Activated naive CD4-positive, alpha-beta T cell treated with anti-CD3 and anti-CD28 coated beads for 36 hours (primary cell): ENCODE results near the gene SYDE2. TPM values are rescaled to one million over a fixed set of nuclear protein-coding genes. Genes with fewer than 3 reads are reported as not detected.

Experiments
- CTCF ChIA-PET: fragments of 350-600 bp; sonication (Branson Sonifier 250); formaldehyde crosslinking; loops from one replicate; lab custom pipeline; 2021; ENCODE audit warnings: antibody characterized with exemption; lab: Charles Lee
- DNase-seq: peaks from one replicate; pipeline ENCODE4 v3.0.0-alpha.2; 2020
- H3K27ac Mint-ChIP-seq: one replicate; pipeline ENCODE4 v1.8.0; 2021; ENCODE audit warnings: mild to moderate bottlenecking, mixed read lengths
- H3K27me3 Mint-ChIP-seq: one replicate; pipeline ENCODE4 v1.8.0; 2021; ENCODE audit warnings: low read depth, mixed read lengths
- H3K36me3 Mint-ChIP-seq: one replicate; pipeline ENCODE4 v1.8.0; 2021; ENCODE audit warnings: low read depth, mixed read lengths
- H3K4me1 Mint-ChIP-seq: one replicate; pipeline ENCODE4 v1.8.0; 2021; ENCODE audit warnings: low read depth, mixed read lengths
- H3K4me3 Mint-ChIP-seq: one replicate; pipeline ENCODE4 v1.8.0; 2021; ENCODE audit warnings: mild to moderate bottlenecking, moderate library complexity, mixed read lengths
- H3K9me3 Mint-ChIP-seq: one replicate; pipeline ENCODE4 v1.8.0; 2021; ENCODE audit warnings: mixed read lengths
- intact Hi-C: fragments of 100-400 bp; cut with micrococcal nuclease; formaldehyde crosslinking; loops from one replicate; pipeline ENCODE4 v1.15.1; 2023
- total RNA-seq, 2 experiments: library from RNA; stranded (reverse); gene quantifications; one replicate each; pipeline ENCODE4 v1.2.3, GENCODE V29; 2021

SYDE2 gene
- total RNA-seq, 2 experiments from 2014 or later = 4.4 to 5.1 TPM

GRCh38 chr1:85134583-85135391 is 66.0 kb downstream of the SYDE2 start:
- Mint-ChIP-seq H3K4me1 (no peaks in the 10 kb centered on the region), H3K9me3 (no peaks in the 10 kb centered on the region), H3K27ac (no peak overlapping the region), H3K4me3 (no peak overlapping the region), H3K27me3 (no peaks in the 10 kb centered on the region), H3K36me3 (no peaks in the 10 kb centered on the region)
- no peak for DNase-seq
- intact Hi-C loops = no loop called here
- CTCF ChIA-PET = no interaction called here

DNA sequence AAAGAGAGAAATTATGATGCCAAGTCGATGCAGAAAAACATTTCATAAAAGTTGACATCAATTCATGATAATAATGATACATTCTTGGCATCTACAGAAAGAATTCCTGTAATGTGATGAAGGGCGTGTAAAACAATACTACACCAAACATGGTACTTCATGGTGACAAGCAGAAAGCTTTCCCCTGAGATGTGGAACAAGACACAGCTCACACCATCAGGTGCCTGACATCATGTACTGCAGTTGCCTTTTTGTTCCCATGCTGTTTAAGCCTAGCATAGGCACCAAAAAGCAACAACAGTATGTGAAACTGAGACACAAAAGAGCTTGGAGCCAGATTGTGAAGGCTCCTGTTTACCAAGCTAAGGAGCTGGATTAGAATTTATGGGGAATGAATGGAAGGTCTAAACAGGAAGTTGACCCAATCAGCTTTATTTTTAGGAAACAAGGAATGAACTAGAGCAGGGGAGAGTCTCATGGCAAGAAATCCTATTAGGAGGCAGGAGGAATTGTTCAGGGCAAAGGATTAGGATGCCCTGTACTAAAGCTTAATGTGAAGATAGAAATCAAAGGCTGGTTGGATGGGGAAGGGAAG is 67.2 kb downstream of the SYDE2 start:
- H3K9me3 Mint-ChIP-seq = no peaks in the 10 kb centered on the region
- no peak overlapping the region for H3K27ac Mint-ChIP-seq
- H3K4me1 Mint-ChIP-seq = no peaks in the 10 kb centered on the region
- DNase-seq = no peak
- H3K27me3 Mint-ChIP-seq = no peaks in the 10 kb centered on the region
- intact Hi-C loops = no loop called here
- CTCF ChIA-PET = no interaction called here
- no peak overlapping the region for H3K4me3 Mint-ChIP-seq
- H3K36me3 Mint-ChIP-seq = no peaks in the 10 kb centered on the region

DNA sequence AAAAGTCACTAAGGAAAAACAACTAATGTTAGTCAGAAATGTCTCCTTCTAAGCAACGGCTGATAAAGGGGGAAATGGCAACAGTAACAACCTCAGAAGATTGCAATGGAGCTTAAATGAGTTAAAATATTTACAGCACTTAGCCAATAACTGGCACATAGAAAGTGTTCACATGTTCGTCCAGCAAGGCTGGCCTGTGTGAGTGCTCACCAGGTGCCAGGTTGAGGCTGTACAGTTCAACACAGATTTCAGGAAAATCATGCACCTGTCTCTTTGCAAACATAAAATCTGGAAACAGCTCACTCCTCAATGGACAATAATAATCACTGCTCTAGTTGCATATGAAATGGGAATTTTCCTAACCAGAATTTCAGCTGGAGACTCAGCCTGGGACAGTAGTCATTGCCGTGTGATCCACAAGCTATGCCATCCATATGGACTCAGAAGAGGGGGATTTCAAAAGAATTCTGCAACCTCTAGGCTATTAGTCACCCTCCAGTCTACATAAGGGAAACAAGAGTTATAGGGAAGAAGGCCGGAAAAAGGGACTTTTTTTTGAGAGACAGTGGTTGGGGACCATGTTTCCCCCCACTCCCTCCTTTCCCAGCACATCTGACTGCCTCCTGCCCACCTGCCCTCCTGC is 68.6 kb downstream of the SYDE2 start:
- Mint-ChIP-seq H3K9me3 (no peaks in the 10 kb centered on the region), H3K27ac (no peak overlapping the region), H3K36me3 (no peaks in the 10 kb centered on the region), H3K4me1 (no peaks in the 10 kb centered on the region), H3K4me3 (no peak overlapping the region), H3K27me3 (no peaks in the 10 kb centered on the region)
- no peak for DNase-seq
- intact Hi-C loops = no loop called here
- CTCF ChIA-PET = no interaction called here

GRCh38 chr1:85128316-85128715 is 72.5 kb downstream of the SYDE2 start:
- H3K27ac Mint-ChIP-seq = no peak overlapping the region
- H3K36me3 Mint-ChIP-seq = no peaks in the 10 kb centered on the region
- intact Hi-C loops = no loop called here
- no peaks in the 10 kb centered on the region for H3K27me3 Mint-ChIP-seq
- H3K9me3 Mint-ChIP-seq = no peaks in the 10 kb centered on the region
- CTCF ChIA-PET = interaction anchor here (1.3 kb wide), 1 partner anchor 183 kb away, joined by 4 read pairs; no protein-coding TSS in a partner anchor
- H3K4me1 Mint-ChIP-seq = no peaks in the 10 kb centered on the region
- no peak for DNase-seq
- no peak overlapping the region for H3K4me3 Mint-ChIP-seq

GRCh38 chr1:85125891-85126290 is 74.9 kb downstream of the SYDE2 start:
- H3K27me3 Mint-ChIP-seq = peaks cover under 1% of the 10 kb centered on the region
- H3K4me1 Mint-ChIP-seq = no peaks in the 10 kb centered on the region
- no peak for DNase-seq
- no peak overlapping the region for H3K27ac Mint-ChIP-seq
- CTCF ChIA-PET = interaction anchor here (0.9 kb wide), 1 partner anchor 16 kb away, joined by 5 read pairs; no protein-coding TSS in a partner anchor
- intact Hi-C loops = no loop called here
- H3K4me3 Mint-ChIP-seq = no peak overlapping the region
- no peaks in the 10 kb centered on the region for H3K9me3 Mint-ChIP-seq
- no peaks in the 10 kb centered on the region for H3K36me3 Mint-ChIP-seq

GRCh38 chr1:85124091-85124490 is 76.7 kb downstream of the SYDE2 start:
- Mint-ChIP-seq H3K36me3 (no peaks in the 10 kb centered on the region), H3K27me3 (peaks cover 2% of the 10 kb centered on the region), H3K27ac (no peak overlapping the region), H3K9me3 (no peaks in the 10 kb centered on the region), H3K4me1 (no peaks in the 10 kb centered on the region), H3K4me3 (no peak overlapping the region)
- CTCF ChIA-PET = interaction anchor here (0.6 kb wide), 1 partner anchor 61 kb away, joined by 3 read pairs; no protein-coding TSS in a partner anchor
- intact Hi-C loops = no loop called here
- DNase-seq = no peak

- Mint-ChIP-seq H3K9me3 (no peaks in the 10 kb centered on the region), H3K36me3 (no peaks in the 10 kb centered on the region), H3K27me3 (peaks cover 2% of the 10 kb centered on the region), H3K4me3 (no peak overlapping the region), H3K27ac (no peak overlapping the region), H3K4me1 (no peaks in the 10 kb centered on the region)
- DNase-seq = no peak
- CTCF ChIA-PET = no interaction called here
- intact Hi-C loops = no loop called here
Measured at GRCh38 chr1:85122169-85122568, 78.6 kb downstream of the SYDE2 start.

DNA sequence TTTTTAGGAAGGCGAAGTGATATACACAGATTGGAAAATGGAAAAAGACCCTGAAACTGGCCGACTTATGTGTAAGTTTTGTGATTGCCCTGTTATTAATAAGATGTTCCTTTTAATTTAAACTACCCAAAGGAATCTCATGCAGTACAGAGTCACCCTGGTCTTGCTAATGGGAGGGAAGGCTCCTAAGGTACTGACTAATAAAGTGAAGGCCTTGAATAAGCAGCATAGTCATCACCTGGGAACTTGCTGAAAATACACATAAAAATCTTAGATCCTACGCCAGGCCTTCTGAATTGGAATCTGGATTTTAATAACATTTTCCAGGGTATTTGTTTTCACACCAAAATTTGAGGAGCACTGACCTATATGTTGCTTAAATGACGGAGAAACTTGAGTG is 79.1 kb downstream of the SYDE2 start:
- Mint-ChIP-seq H3K9me3 (no peaks in the 10 kb centered on the region), H3K4me1 (no peaks in the 10 kb centered on the region), H3K27ac (no peak overlapping the region), H3K4me3 (no peak overlapping the region), H3K36me3 (no peaks in the 10 kb centered on the region), H3K27me3 (peaks cover 2% of the 10 kb centered on the region)
- intact Hi-C loops = no loop called here
- no peak for DNase-seq
- CTCF ChIA-PET = no interaction called here

DNA sequence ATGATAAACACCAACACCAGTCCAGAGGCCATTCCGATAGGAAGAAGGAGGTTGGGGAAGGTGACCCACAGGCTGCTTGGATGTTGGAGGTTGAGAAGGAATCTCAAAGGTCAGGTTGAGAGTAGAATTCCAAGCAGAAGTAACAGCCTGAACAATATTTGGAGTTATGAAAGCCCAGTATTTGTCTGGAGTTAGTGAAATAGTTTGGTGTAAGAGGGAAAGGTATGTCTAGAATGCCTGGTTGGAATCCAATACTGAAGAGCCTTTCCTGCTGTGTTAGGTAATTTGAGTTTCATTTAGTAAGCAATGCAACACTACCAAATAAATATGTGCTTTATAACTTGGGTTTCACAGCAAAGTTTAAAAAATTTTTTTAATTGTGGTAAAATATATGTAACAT is 82.1 kb downstream of the SYDE2 start:
- CTCF ChIA-PET = no interaction called here

DNA sequence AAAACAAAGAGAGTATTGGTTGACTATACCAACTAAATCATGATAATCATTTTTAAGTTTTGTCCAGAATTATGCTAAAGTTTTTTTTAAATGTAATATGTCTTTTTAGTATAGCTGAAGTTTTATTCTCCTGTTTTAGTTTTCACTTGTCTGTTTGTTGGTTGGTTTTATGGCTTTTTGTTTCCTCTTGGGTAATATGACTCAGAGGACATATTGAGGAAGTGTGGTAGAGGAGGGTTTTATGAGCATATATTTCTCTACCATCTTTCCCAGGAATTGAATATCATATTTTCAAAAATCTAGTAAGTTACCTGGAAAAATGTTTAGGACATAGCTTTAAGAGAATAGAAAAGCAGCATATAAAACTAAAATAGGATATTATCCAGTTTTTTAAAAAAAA is 84.0 kb downstream of the SYDE2 start:
- H3K27me3 Mint-ChIP-seq = peaks cover 2% of the 10 kb centered on the region
- intact Hi-C loops = no loop called here
- CTCF ChIA-PET = interaction anchor here (0.6 to 1.3 kb wide), 2 partner anchors 172 to 214 kb away, joined by 3 to 6 read pairs; no protein-coding TSS in a partner anchor
- no peak overlapping the region for H3K27ac Mint-ChIP-seq
- no peak overlapping the region for H3K4me3 Mint-ChIP-seq
- no peaks in the 10 kb centered on the region for H3K4me1 Mint-ChIP-seq
- no peak for DNase-seq
- H3K36me3 Mint-ChIP-seq = no peaks in the 10 kb centered on the region
- no peaks in the 10 kb centered on the region for H3K9me3 Mint-ChIP-seq

More for the DNA sequence above, 82.1 kb downstream of the SYDE2 start:
- H3K27ac Mint-ChIP-seq = no peak overlapping the region
- H3K9me3 Mint-ChIP-seq = no peaks in the 10 kb centered on the region
- no peak overlapping the region for H3K4me3 Mint-ChIP-seq
- peaks cover 2% of the 10 kb centered on the region for H3K27me3 Mint-ChIP-seq
- intact Hi-C loops = no loop called here
- no peak for DNase-seq
- no peaks in the 10 kb centered on the region for H3K36me3 Mint-ChIP-seq
- H3K4me1 Mint-ChIP-seq = no peaks in the 10 kb centered on the region

DNA sequence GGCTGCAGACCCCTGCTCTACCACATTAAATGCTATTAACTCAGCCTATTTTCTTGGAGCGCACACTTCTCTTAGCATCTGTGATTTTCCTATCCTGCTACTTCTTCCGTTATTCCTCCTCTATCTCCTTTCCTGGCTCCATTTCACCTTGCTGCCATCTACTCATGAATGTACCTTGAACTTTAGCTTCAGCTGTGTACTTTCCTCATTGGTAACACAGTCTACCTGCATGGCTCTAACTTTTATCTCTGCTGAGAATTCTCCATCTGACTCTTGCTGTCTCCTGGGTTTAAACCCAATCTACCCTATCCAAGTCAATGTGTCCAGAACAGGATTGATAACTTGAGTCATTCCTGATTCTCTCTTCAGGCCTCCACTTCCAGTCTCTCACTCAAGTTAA is 84.9 kb downstream of the SYDE2 start:
- peaks cover 2% of the 10 kb centered on the region for H3K27me3 Mint-ChIP-seq
- no peaks in the 10 kb centered on the region for H3K4me1 Mint-ChIP-seq
- CTCF ChIA-PET = no interaction called here

DNA sequence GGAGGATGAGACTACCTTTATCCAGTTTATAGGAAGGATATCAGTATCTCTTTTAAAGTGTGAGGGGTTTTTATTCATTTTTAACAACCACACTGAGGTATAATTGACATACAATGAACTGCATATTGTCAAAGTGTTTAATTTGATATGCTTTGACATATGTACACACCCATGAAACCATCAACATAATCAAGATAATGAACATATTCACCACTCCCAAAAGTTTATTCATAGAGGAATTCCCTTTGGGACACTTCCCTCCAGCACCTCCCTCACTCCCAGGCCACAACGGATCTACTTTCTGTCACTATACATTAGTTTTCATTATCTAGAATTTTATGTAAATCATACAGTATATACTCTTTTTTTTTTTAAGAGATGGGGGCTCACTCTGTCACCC is 89.1 kb downstream of the SYDE2 start:
- CTCF ChIA-PET = no interaction called here
- Mint-ChIP-seq H3K27ac (no peak overlapping the region), H3K4me3 (no peak overlapping the region), H3K4me1 (no peaks in the 10 kb centered on the region), H3K9me3 (no peaks in the 10 kb centered on the region), H3K27me3 (no peaks in the 10 kb centered on the region), H3K36me3 (no peaks in the 10 kb centered on the region)
- intact Hi-C loops = no loop called here
- no peak for DNase-seq

More for the DNA sequence above, 84.9 kb downstream of the SYDE2 start:
- Mint-ChIP-seq H3K9me3 (no peaks in the 10 kb centered on the region), H3K27ac (no peak overlapping the region), H3K4me3 (no peak overlapping the region), H3K36me3 (no peaks in the 10 kb centered on the region)
- no peak for DNase-seq
- intact Hi-C loops = no loop called here
